Right lobe of liver (tissue), 4 donors: ENCODE data around the gene SORL1.

Experiments used
- CTCF ChIP-seq, 4 donors: fragments of 200-600 bp in 3 of 4; fragments of 450-650 bp in 1 of 4; IDR thresholded peaks; one replicate each; pipeline versions ENCODE4 v1.5.1 to v1.8.0; 2016 to 2022; ENCODE audit warnings: antibody characterized with exemption in 4 of 4, mild to moderate bottlenecking in 2 of 4
- POLR2A ChIP-seq: fragments of 450-650 bp; IDR thresholded peaks from one replicate; pipeline ENCODE4 v1.6.1; 2017; ENCODE audit warnings: antibody characterized with exemption, mild to moderate bottlenecking
- donor health status: DM: no; HTN: no; CAD: no.
- donor health status: DM: no; HTN: no; CAD: no.
- donor health status: DM: no; HTN: yes; CAD: no.

- TF ChIP-seq CTCF (IDR thresholded peaks at IDR 0.05) (no peak), POLR2A (no peak)
Measured at GRCh38 chr11:121412000-121412587, 40.0 kb upstream of the SORL1 start.
